ENCODE measurements around the gene PTX4.

- no peak for TF ChIP-seq CTCF (IDR thresholded peaks at IDR 0.05; ENCODE audit: insufficient read depth, low read length, poor library complexity, severe bottlenecking)
- TF ChIP-seq EZH2phosphoT487 (conservative IDR thresholded peaks at IDR 0.05; ENCODE audit: low read length), result no peak
Measured at GRCh38 chr16:1446296-1447080, 42.3 kb downstream of the PTX4 start.

Data from SU-DHL-6 (cell line).